ENCODE results near the gene KNCN.

KNCN gene

DNA sequence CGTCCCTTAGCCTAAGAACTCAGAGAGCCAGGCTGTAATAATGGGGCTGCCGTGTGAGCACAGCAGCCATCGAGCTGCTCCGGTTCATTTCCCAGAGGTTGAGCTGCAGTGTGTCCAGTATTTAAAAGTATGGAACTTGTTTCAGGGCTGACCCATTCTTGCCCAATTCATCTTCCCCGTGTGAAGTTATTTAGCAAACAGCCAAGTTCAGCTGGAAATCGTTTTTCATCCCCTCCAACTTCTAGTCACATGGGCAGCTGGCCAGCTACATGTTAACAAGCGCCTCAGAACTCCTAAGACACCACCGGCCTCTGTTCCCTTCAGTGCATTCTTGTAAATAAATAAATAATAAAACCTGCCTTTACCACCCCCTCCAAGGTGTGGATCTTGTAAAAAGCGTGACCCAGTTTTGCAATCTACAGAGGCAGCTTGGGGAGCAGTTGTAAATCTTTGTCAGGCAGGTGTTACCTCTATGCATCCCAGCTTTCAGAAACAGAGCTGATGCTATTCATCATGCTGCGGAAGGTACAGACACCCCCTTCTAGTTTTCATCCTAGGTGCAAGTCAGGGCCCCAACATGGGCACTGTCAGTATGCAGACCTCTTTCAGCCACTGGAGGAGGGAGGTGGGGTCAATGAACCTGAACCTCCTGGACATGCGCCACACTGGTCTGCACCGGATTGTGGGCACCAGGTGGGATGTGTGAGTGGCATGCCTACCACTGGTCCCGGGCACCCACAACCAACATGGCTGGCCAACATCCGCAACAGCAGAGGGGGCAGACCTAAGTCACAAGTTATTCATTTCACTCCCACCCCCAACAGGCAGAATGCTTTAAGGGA, 18.7 kb upstream of the KNCN start:
- H3K27ac ChIP-seq (ENCODE audit: low read depth, low read length), result no peak overlapping the region
- H3K9ac ChIP-seq (ENCODE audit: low read depth in 1 of 2, low read length in 2 of 2), result no peak overlapping the region
- peaks cover 6 to 60% of the 10 kb centered on the region in 2 donors for H3K36me3 ChIP-seq (ENCODE audit: control insufficient read depth in 1 of 2, insufficient read depth in 2 of 2, low read length in 2 of 2)
- H3K4me3 ChIP-seq (ENCODE audit: low read depth in 1 of 2, low read length in 2 of 2), result no peak overlapping the region
- no peaks in the 10 kb centered on the region for H3K4me1 ChIP-seq (ENCODE audit: control insufficient read depth in 1 of 2, insufficient read depth in 2 of 2, low read length in 2 of 2)
- H3K9me3 ChIP-seq (ENCODE audit: control insufficient read depth in 1 of 2, low read length in 2 of 2), result no peaks in the 10 kb centered on the region
- H3K27me3 ChIP-seq (ENCODE audit: control insufficient read depth in 1 of 2, insufficient read depth in 2 of 2, low read length in 2 of 2), result no peaks in the 10 kb centered on the region

DNA sequence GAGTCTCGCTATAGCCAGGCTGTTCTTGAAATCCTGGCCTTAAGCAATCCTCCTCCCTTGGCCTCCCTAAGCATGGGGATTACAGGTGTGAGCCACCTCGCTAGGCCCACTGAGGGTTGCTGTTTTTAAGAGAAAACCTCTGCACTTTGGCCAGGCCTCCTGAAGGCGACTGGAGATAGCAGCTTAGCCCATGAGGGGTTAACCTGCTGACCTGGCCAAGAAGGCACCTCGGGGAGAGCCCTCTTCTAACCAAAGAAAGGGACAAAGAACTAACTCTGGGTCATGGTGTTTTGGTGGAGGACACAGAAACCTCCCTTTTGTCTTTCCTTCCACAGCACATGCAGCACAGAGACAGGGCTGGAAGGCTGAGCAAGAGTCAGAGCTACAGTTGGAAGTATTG, 17.7 kb upstream of the KNCN start:
- Histone ChIP-seq H3K27me3 (ENCODE audit: control insufficient read depth in 1 of 2, insufficient read depth in 2 of 2, low read length in 2 of 2) (no peaks in the 10 kb centered on the region), H3K9me3 (ENCODE audit: control insufficient read depth in 1 of 2, low read length in 2 of 2) (no peaks in the 10 kb centered on the region), H3K4me1 (ENCODE audit: control insufficient read depth in 1 of 2, insufficient read depth in 2 of 2, low read length in 2 of 2) (no peaks in the 10 kb centered on the region), H3K27ac (ENCODE audit: low read depth, low read length) (no peak overlapping the region), H3K4me3 (ENCODE audit: low read depth in 1 of 2, low read length in 2 of 2) (no peak overlapping the region), H3K36me3 (ENCODE audit: control insufficient read depth in 1 of 2, insufficient read depth in 2 of 2, low read length in 2 of 2) (peaks cover 11 to 58% of the 10 kb centered on the region in 2 donors), H3K9ac (ENCODE audit: low read depth in 1 of 2, low read length in 2 of 2) (no peak overlapping the region)

DNA sequence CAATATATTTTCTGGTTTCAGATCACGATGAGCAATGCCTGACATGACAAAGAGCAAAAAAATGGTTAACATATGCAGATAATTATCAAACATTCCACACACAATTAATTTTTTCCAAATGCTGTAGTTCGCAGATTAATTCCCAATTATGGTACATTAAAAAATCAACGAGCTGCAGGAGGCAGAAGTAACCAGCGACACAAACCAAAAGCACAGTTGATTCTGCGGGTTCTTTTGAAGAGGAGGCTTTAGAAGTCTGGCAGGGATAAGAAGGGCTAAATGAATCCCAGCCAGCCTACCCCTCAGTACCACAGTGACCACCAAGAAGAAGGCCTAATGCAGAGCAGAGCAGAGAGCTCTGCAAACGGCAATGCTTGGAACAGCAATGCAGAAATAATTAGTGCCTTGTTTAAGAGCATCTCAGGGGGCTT, 17.0 kb upstream of the KNCN start:
- Histone ChIP-seq H3K4me3 (ENCODE audit: low read depth in 1 of 2, low read length in 2 of 2) (no peak overlapping the region), H3K9me3 (ENCODE audit: control insufficient read depth in 1 of 2, low read length in 2 of 2) (no peaks in the 10 kb centered on the region), H3K27ac (ENCODE audit: low read depth, low read length) (no peak overlapping the region), H3K36me3 (ENCODE audit: control insufficient read depth in 1 of 2, insufficient read depth in 2 of 2, low read length in 2 of 2) (peaks cover 11 to 57% of the 10 kb centered on the region in 2 donors), H3K9ac (ENCODE audit: low read depth in 1 of 2, low read length in 2 of 2) (no peak overlapping the region), H3K4me1 (ENCODE audit: control insufficient read depth in 1 of 2, insufficient read depth in 2 of 2, low read length in 2 of 2) (no peaks in the 10 kb centered on the region), H3K27me3 (ENCODE audit: control insufficient read depth in 1 of 2, insufficient read depth in 2 of 2, low read length in 2 of 2) (no peaks in the 10 kb centered on the region)

DNA sequence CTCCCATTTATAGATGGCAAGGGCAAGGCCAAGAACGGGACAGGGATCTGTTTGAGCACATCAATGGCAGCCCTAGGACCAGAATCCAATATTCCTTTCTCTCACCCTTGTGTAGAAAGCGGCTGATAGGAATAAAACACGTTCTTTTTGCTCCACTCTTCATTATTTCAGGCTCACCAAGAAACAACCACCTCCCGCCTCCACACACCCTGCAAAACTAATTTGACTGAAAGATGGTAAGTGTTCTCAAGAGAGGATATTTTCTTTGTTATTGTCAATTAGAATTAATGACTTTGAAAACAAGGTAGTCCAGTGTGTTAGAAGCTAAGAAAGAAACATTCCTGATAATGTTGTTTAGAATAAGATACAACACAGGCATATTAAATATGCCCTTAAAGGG, 11.9 kb upstream of the KNCN start:
- no peaks in the 10 kb centered on the region for H3K27me3 ChIP-seq (ENCODE audit: control insufficient read depth in 1 of 2, insufficient read depth in 2 of 2, low read length in 2 of 2)
- H3K9me3 ChIP-seq (ENCODE audit: control insufficient read depth in 1 of 2, low read length in 2 of 2), result no peaks in the 10 kb centered on the region

DNA sequence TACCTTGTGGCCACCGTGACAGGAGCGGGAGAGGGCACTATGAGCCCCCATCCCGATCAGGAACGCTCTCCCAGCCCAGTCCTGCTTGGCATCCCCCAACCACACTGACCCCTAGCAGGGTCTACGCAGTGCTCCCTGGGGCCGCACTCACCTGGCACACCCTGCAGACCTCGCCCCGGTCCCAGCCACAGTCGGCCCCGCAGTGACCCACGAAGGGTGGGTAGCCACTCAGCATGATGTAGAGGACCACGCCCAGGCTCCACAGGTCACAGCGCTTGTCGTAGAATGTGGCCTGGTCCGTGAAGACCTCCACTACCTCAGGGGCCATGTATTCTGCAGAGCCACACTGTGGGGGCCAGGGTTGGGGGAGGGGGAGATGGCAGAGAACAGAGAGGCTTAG, 11.1 kb upstream of the KNCN start:
- Histone ChIP-seq H3K4me3 (ENCODE audit: low read depth in 1 of 2, low read length in 2 of 2) (no peak overlapping the region), H3K4me1 (ENCODE audit: control insufficient read depth in 1 of 2, insufficient read depth in 2 of 2, low read length in 2 of 2) (no peaks in the 10 kb centered on the region), H3K9ac (ENCODE audit: low read depth in 1 of 2, low read length in 2 of 2) (no peak overlapping the region), H3K9me3 (ENCODE audit: control insufficient read depth in 1 of 2, low read length in 2 of 2) (no peaks in the 10 kb centered on the region), H3K27ac (ENCODE audit: low read depth, low read length) (no peak overlapping the region), H3K36me3 (ENCODE audit: control insufficient read depth in 1 of 2, insufficient read depth in 2 of 2, low read length in 2 of 2) (peaks cover 28 to 76% of the 10 kb centered on the region in 2 donors), H3K27me3 (ENCODE audit: control insufficient read depth in 1 of 2, insufficient read depth in 2 of 2, low read length in 2 of 2) (no peaks in the 10 kb centered on the region)

More for the DNA sequence above, 11.9 kb upstream of the KNCN start:
- Histone ChIP-seq H3K27ac (ENCODE audit: low read depth, low read length) (no peak overlapping the region), H3K9ac (ENCODE audit: low read depth in 1 of 2, low read length in 2 of 2) (no peak overlapping the region), H3K36me3 (ENCODE audit: control insufficient read depth in 1 of 2, insufficient read depth in 2 of 2, low read length in 2 of 2) (peaks cover 28 to 77% of the 10 kb centered on the region in 2 donors), H3K4me1 (ENCODE audit: control insufficient read depth in 1 of 2, insufficient read depth in 2 of 2, low read length in 2 of 2) (no peaks in the 10 kb centered on the region), H3K4me3 (ENCODE audit: low read depth in 1 of 2, low read length in 2 of 2) (no peak overlapping the region)

DNA sequence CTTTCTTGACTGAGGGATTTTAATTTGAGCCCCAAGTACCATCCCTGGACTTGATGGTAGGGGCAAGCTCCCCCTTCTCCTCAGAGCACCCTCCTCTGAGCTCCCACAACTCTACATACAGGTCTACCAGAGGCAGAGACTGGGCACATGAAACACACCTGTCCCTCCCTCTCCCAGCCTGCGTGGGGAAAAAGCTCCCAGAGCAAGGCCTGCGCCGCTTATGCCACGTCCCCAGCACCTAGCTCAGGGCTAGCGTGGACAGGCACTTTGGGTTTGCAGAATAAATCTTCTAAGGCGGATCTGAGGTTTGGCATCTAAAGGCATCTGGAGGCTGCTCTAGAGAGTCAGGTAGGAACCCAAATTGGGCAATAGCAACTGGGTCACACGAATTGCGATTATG, 7.5 kb upstream of the KNCN start:
- Histone ChIP-seq H3K36me3 (ENCODE audit: control insufficient read depth in 1 of 2, insufficient read depth in 2 of 2, low read length in 2 of 2) (peaks cover 24 to 54% of the 10 kb centered on the region in 2 donors), H3K4me3 (ENCODE audit: low read depth in 1 of 2, low read length in 2 of 2) (no peak overlapping the region), H3K9me3 (ENCODE audit: control insufficient read depth in 1 of 2, low read length in 2 of 2) (no peaks in the 10 kb centered on the region), H3K4me1 (ENCODE audit: control insufficient read depth in 1 of 2, insufficient read depth in 2 of 2, low read length in 2 of 2) (peaks cover 0 to 4% of the 10 kb centered on the region in 2 donors), H3K27me3 (ENCODE audit: control insufficient read depth in 1 of 2, insufficient read depth in 2 of 2, low read length in 2 of 2) (no peaks in the 10 kb centered on the region), H3K9ac (ENCODE audit: low read depth in 1 of 2, low read length in 2 of 2) (no peak overlapping the region), H3K27ac (ENCODE audit: low read depth, low read length) (no peak overlapping the region)

DNA sequence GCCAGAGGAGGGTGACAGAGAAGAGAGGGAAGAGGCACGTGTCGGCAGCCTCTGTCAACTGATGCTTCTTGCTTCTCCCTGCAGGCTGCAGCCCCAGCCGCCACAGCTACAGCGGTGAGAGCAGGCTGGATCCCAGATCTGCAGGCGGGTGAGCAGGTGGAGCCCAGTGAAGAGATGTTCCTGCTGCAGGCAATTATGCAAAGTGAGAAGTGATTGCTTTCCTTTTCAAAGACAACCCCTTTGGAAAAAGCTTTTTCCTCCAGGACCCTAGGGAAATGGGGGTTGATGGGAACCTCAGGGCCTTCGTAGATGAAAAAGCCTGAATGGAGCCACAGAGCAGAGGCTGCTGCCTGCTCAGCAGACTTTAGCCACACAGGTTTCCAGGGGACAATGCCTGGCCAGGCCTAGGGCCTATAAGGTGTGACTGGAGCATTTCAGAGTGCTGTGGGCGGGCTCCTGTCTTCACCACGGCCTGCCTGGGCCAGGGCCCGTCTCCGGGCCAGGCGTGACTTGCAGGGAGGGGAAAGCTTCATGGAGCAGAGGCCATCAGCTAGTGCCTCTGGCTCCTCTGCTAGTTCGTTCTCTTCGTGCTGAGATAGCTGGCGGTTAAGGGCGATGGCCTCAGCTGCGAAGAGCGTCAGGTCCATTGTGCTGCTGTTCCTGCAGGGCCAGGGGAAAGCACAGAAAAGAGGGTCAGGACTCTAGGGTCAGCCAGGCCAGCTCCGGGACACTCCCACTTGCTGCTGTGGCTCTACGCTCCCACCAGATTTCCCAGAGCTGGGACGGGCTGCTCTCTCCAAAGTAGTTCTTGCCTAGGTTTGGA, 6.9 kb upstream of the KNCN start:
- Histone ChIP-seq H3K36me3 (ENCODE audit: control insufficient read depth in 1 of 2, insufficient read depth in 2 of 2, low read length in 2 of 2) (peaks cover 24 to 52% of the 10 kb centered on the region in 2 donors), H3K27me3 (ENCODE audit: control insufficient read depth in 1 of 2, insufficient read depth in 2 of 2, low read length in 2 of 2) (no peaks in the 10 kb centered on the region), H3K9me3 (ENCODE audit: control insufficient read depth in 1 of 2, low read length in 2 of 2) (no peaks in the 10 kb centered on the region), H3K27ac (ENCODE audit: low read depth, low read length) (no peak overlapping the region), H3K9ac (ENCODE audit: low read depth in 1 of 2, low read length in 2 of 2) (no peak overlapping the region), H3K4me1 (ENCODE audit: control insufficient read depth in 1 of 2, insufficient read depth in 2 of 2, low read length in 2 of 2) (peaks cover 0 to 4% of the 10 kb centered on the region in 2 donors), H3K4me3 (ENCODE audit: low read depth in 1 of 2, low read length in 2 of 2) (no peak overlapping the region)

DNA sequence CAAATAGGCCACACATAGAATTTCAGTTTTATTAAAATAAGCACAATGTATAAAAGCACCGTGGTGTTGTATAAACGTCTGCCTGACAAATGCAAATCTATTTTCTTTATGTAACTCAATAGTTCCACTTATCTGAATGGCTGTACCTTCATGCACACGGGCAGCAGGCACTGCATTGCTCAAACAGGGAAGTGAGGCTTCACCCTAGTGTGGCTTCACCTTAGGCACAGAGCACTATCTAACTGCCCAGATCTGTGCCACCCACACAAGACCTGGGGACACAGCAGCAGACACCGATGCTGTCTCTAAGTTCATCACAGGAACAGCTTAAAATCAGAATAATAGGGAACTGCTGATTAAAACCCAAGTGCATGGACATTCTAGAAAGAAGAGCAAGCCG, 6.0 kb upstream of the KNCN start:
- H3K36me3 ChIP-seq (ENCODE audit: control insufficient read depth in 1 of 2, insufficient read depth in 2 of 2, low read length in 2 of 2), result peaks cover 15 to 43% of the 10 kb centered on the region in 2 donors
- peaks cover 0 to under 1% of the 10 kb centered on the region in 2 donors for H3K27me3 ChIP-seq (ENCODE audit: control insufficient read depth in 1 of 2, insufficient read depth in 2 of 2, low read length in 2 of 2)
- peaks cover 0 to 4% of the 10 kb centered on the region in 2 donors for H3K4me1 ChIP-seq (ENCODE audit: control insufficient read depth in 1 of 2, insufficient read depth in 2 of 2, low read length in 2 of 2)
- no peak overlapping the region for H3K27ac ChIP-seq (ENCODE audit: low read depth, low read length)
- H3K4me3 ChIP-seq (ENCODE audit: low read depth in 1 of 2, low read length in 2 of 2), result no peak overlapping the region
- no peak overlapping the region for H3K9ac ChIP-seq (ENCODE audit: low read depth in 1 of 2, low read length in 2 of 2)
- H3K9me3 ChIP-seq (ENCODE audit: control insufficient read depth in 1 of 2, low read length in 2 of 2), result no peaks in the 10 kb centered on the region

DNA sequence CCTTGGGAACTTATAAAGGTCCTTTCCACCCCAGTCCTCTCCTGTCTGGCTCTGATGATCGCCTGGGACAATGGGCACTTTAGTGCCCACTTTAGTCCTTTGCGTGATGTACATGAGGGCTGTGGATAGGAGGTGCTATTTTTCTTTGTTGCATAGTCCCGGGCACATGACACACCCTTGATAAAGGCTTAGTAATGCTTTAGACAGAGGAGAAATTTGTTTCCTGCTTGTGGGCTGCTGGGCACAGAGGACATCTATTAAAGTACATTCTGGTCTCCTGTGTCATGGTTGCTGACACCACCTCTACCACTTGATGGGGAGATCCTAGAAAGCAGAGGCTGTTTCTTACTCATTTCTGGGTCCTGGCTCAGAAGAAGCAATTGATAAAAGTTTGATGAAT, 5.4 kb upstream of the KNCN start:
- H3K36me3 ChIP-seq (ENCODE audit: control insufficient read depth in 1 of 2, insufficient read depth in 2 of 2, low read length in 2 of 2), result peaks cover 13 to 39% of the 10 kb centered on the region in 2 donors
- H3K9me3 ChIP-seq (ENCODE audit: control insufficient read depth in 1 of 2, low read length in 2 of 2), result no peaks in the 10 kb centered on the region
- no peak overlapping the region for H3K27ac ChIP-seq (ENCODE audit: low read depth, low read length)
- no peak overlapping the region for H3K4me3 ChIP-seq (ENCODE audit: low read depth in 1 of 2, low read length in 2 of 2)
- no peak overlapping the region for H3K9ac ChIP-seq (ENCODE audit: low read depth in 1 of 2, low read length in 2 of 2)
- peaks cover 0 to 4% of the 10 kb centered on the region in 2 donors for H3K4me1 ChIP-seq (ENCODE audit: control insufficient read depth in 1 of 2, insufficient read depth in 2 of 2, low read length in 2 of 2)
- H3K27me3 ChIP-seq (ENCODE audit: control insufficient read depth in 1 of 2, insufficient read depth in 2 of 2, low read length in 2 of 2), result peaks cover 3 to 6% of the 10 kb centered on the region in 2 donors
